ENCODE measurements around the gene DOCK11.
"Not testable (repeated sequence)": the region's sequence is repeated elsewhere in the genome, so short reads cannot be mapped to it uniquely, and the experiment has no call there.

The DOCK11 gene

GRCh38 chrX:118574666-118575065 is 79.1 kb downstream of the DOCK11 start:
- no peak for DNase-seq

- DNase-seq: no peak
Measured at GRCh38 chrX:118577041-118577440, 81.4 kb downstream of the DOCK11 start.

- DNase-seq: no peak
Measured at GRCh38 chrX:118579417-118579816, 83.8 kb downstream of the DOCK11 start.

- not testable (repeated sequence) for DNase-seq
Measured at GRCh38 chrX:118582926-118583325, 87.3 kb downstream of the DOCK11 start.

- DNase-seq: no peak
Measured at GRCh38 chrX:118583781-118584180, 88.2 kb downstream of the DOCK11 start.

GRCh38 chrX:118585296-118585695 is 89.7 kb downstream of the DOCK11 start:
- no peak for DNase-seq

- DNase-seq: not testable (repeated sequence)
Measured at GRCh38 chrX:118586206-118586605, 90.6 kb downstream of the DOCK11 start.

GRCh38 chrX:118588715-118589114 is 93.1 kb downstream of the DOCK11 start:
- no peak for DNase-seq

GRCh38 chrX:118589227-118589626 is 93.6 kb downstream of the DOCK11 start:
- no peak for DNase-seq

GRCh38 chrX:118593407-118593806 is 97.8 kb downstream of the DOCK11 start:
- DNase-seq: no peak

- no peak for DNase-seq
Measured at GRCh38 chrX:118594697-118595420, 99.2 kb downstream of the DOCK11 start.

GRCh38 chrX:118595501-118596042 is 100.0 kb downstream of the DOCK11 start:
- DNase-seq: no peak

- DNase-seq: no peak
Measured at GRCh38 chrX:118596390-118596789, 100.8 kb downstream of the DOCK11 start.

- peak; percentile 13 to 31 for DNase-seq
Measured at GRCh38 chrX:118603981-118604380, 108.4 kb downstream of the DOCK11 start.

GRCh38 chrX:118612290-118612689 is 116.7 kb downstream of the DOCK11 start:
- no peak for DNase-seq

GRCh38 chrX:118614150-118614549 is 118.5 kb downstream of the DOCK11 start:
- no peak for DNase-seq

- DNase-seq: no peak
Measured at GRCh38 chrX:118615141-118615540, 119.5 kb downstream of the DOCK11 start.

- no peak for DNase-seq
Measured at GRCh38 chrX:118621081-118621759, 125.6 kb downstream of the DOCK11 start.

- DNase-seq: no peak
Measured at GRCh38 chrX:118623062-118623461, 127.4 kb downstream of the DOCK11 start.

GRCh38 chrX:118626346-118626745 is 130.7 kb downstream of the DOCK11 start:
- no peak for DNase-seq

GRCh38 chrX:118627084-118627758 is 131.6 kb downstream of the DOCK11 start:
- no peak for DNase-seq

- DNase-seq: no peak
Measured at GRCh38 chrX:118630848-118631247, 135.2 kb downstream of the DOCK11 start.

GRCh38 chrX:118631586-118631985 is 136.0 kb downstream of the DOCK11 start:
- no peak for DNase-seq

GRCh38 chrX:118632862-118633261 is 137.2 kb downstream of the DOCK11 start:
- no peak for DNase-seq

Data from activated CD4-positive, alpha-beta T cell treated with anti-CD3 and anti-CD28 coated beads for 4 hours (primary cell).